SK-N-SH (cell line): ENCODE results near the gene ARMH4.

ENCODE experiments used
- CTCF ChIP-seq: fragments of 200-600 bp; sonication (generic); IDR thresholded peaks from 2 replicates; pipeline ENCODE4 v1.6.1; 2017; ENCODE audit warnings: antibody characterized with exemption, mild to moderate bottlenecking, moderate library complexity
- EP300 ChIP-seq, 2 experiments: IDR thresholded peaks; 2 replicates each; pipeline versions ENCODE4 v1.4.0 to v1.6.1; 2012; ENCODE audit warnings: borderline replicate concordance in 1 of 2, low read depth in 1 of 2, low read length in 1 of 2
- GATA2 ChIP-seq: sonication (generic); formaldehyde crosslinking; IDR thresholded peaks from 2 replicates; pipeline ENCODE4 v1.5.0; 2020; ENCODE audit warnings: mild to moderate bottlenecking, missing genetic modification reagents
- MXI1 ChIP-seq: IDR thresholded peaks from 2 replicates; pipeline ENCODE4 v1.6.1; 2012; ENCODE audit warnings: mild to moderate bottlenecking, low read depth, low read length, improper control_type of control experiment
- NRF1 ChIP-seq: IDR thresholded peaks from 2 replicates; pipeline ENCODE4 v1.6.1; 2012; ENCODE audit warnings: low read depth, mild to moderate bottlenecking, low read length
- POLR2AphosphoS5 ChIP-seq: IDR thresholded peaks from 2 replicates; pipeline ENCODE4 v1.6.1; 2012; ENCODE audit warnings: low read depth, low read length
- REST ChIP-seq: IDR thresholded peaks from 2 replicates; pipeline ENCODE4 v1.6.1; 2012; ENCODE audit warnings: mild to moderate bottlenecking, low read depth, low read length, moderate library complexity
- TAF1 ChIP-seq: IDR thresholded peaks from 2 replicates; pipeline ENCODE4 v1.6.1; 2012; ENCODE audit warnings: low read depth, mild to moderate bottlenecking, low read length, moderate library complexity, borderline replicate concordance
- TEAD4 ChIP-seq: IDR thresholded peaks from 2 replicates; pipeline ENCODE4 v1.4.0; 2012; ENCODE audit warnings: mild to moderate bottlenecking, borderline replicate concordance; ENCODE audit not compliant: insufficient read depth

- no peak for TF ChIP-seq CTCF
- no peak for TF ChIP-seq EP300 (IDR thresholded peaks at IDR 0.05; ENCODE audit: borderline replicate concordance in 1 of 2, low read depth in 1 of 2, low read length in 1 of 2)
- no peak for TF ChIP-seq TAF1
- no peak for TF ChIP-seq NRF1
- TF ChIP-seq GATA2 (CRISPR knock-in tag): no peak
- no peak for TF ChIP-seq REST
- TF ChIP-seq POLR2AphosphoS5: no peak
- no peak for TF ChIP-seq TEAD4
- no peak for TF ChIP-seq MXI1
Measured at GRCh38 chr14:58026967-58027366, 125.0 kb downstream of the ARMH4 start.
